ENCODE results near the gene ATAT1. TPM values are rescaled to one million over a fixed set of nuclear protein-coding genes. Genes with fewer than 3 reads are reported as not detected.

The ATAT1 gene
- total and polyA plus RNA-seq, 2 of the 13 experiments (the other 11 are each of a cell fraction or from before 2014, with no cell fraction given) = 9.2 to 23.6 TPM

GRCh38 chr6:30614044-30614842 is 12.4 kb upstream of the ATAT1 start (continued):
- no peak for TF ChIP-seq ZUFSP (CRISPR knock-in tag; IDR thresholded peaks at IDR 0.05; ENCODE audit: borderline replicate concordance)
- TF ChIP-seq ZNF34 (CRISPR knock-in tag; IDR thresholded peaks at IDR 0.05; ENCODE audit: borderline replicate concordance) = no peak
- no peak for TF ChIP-seq ZFP91 (CRISPR knock-in tag; IDR thresholded peaks at IDR 0.05; ENCODE audit: borderline replicate concordance)
- TF ChIP-seq ZNF354B (CRISPR knock-in tag; IDR thresholded peaks at IDR 0.05) = 0 out of 2 replicates have a peak, but pooled peaks have one; percentile 53
- no peak for TF ChIP-seq ZMAT5 (CRISPR knock-in tag; IDR thresholded peaks at IDR 0.05; ENCODE audit: borderline replicate concordance, low read depth)
- no peak for TF ChIP-seq ZNF879 (CRISPR knock-in tag; IDR thresholded peaks at IDR 0.05)
- no peak for TF ChIP-seq USF2 (IDR thresholded peaks at IDR 0.05; ENCODE audit: low read depth, low read length)
- no peak for TF ChIP-seq USF2 (CRISPR knock-in tag; IDR thresholded peaks at IDR 0.05; ENCODE audit: borderline replicate concordance)
- TF ChIP-seq ZNF138 (CRISPR knock-in tag; IDR thresholded peaks at IDR 0.05; ENCODE audit: low read depth) = no peak
- TF ChIP-seq ZNF296 (CRISPR knock-in tag; conservative IDR thresholded peaks at IDR 0.05) = no peak
- no peak for TF ChIP-seq ZNF674 (CRISPR knock-in tag; IDR thresholded peaks at IDR 0.05; ENCODE audit: low read depth)
- TF ChIP-seq KAT7 (CRISPR knock-in tag; IDR thresholded peaks at IDR 0.05; ENCODE audit: borderline replicate concordance) = no peak
- TF ChIP-seq ZNF839 (CRISPR knock-in tag; IDR thresholded peaks at IDR 0.05; ENCODE audit: borderline replicate concordance) = no peak
- 0 out of 2 replicates have a peak, but pooled peaks have one; percentile 13 for TF ChIP-seq PAXIP1 (CRISPR knock-in tag; conservative IDR thresholded peaks at IDR 0.05)
- no peak for TF ChIP-seq ZNF883 (CRISPR knock-in tag; IDR thresholded peaks at IDR 0.05; ENCODE audit: not compliant biosample characterization)
- TF ChIP-seq ZNF775 (CRISPR knock-in tag; IDR thresholded peaks at IDR 0.05; ENCODE audit: borderline replicate concordance) = no peak
- TF ChIP-seq KLF11 (CRISPR knock-in tag; IDR thresholded peaks at IDR 0.05) = no peak
- peak; percentile 59; the same call in 1 of the 2 replicates for TF ChIP-seq ZNF558 (CRISPR knock-in tag; IDR thresholded peaks at IDR 0.05; ENCODE audit: borderline replicate concordance)
